HG02970 (cell line): ENCODE results near the gene TRAM2.
"Not testable (repeated sequence)": the region's sequence is repeated elsewhere in the genome, so short reads cannot be mapped to it uniquely, and the experiment has no call there.

Source experiments
- ATAC-seq: cut with Tn5 transposase; IDR thresholded peaks from one replicate; pipeline ENCODE4 v1.9.1; 2021; ENCODE audit warnings: mild to moderate bottlenecking, moderate library complexity, moderate number of reproducible peaks; ENCODE audit not compliant: unreplicated experiment, low FRiP score

Gene TRAM2

GRCh38 chr6:52497652-52498408, 79.0 kb downstream of the TRAM2 start:
- peak; percentile 83 for ATAC-seq

- ATAC-seq: no peak
These were observed 80.2 kb downstream of the TRAM2 start for GRCh38 chr6:52496631-52497030.

DNA sequence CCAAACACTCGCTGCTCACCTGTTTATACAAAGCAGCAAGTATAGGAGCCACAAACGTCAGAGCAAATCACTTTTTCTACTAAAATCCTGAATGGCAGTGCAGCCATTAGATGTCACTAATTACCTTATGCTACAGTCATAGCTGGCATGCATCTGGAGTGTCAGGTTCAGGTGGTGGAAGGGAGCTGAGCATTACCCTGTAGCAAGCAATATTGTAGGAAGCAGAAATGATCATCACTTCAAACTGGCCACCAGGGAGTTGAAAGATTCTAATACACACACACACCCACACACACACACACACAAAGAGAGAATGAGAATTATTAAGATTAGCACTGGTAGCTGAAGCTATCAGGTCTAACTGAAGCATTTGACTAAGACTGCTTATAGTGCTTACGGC, 80.9 kb downstream of the TRAM2 start:
- no peak for ATAC-seq

DNA sequence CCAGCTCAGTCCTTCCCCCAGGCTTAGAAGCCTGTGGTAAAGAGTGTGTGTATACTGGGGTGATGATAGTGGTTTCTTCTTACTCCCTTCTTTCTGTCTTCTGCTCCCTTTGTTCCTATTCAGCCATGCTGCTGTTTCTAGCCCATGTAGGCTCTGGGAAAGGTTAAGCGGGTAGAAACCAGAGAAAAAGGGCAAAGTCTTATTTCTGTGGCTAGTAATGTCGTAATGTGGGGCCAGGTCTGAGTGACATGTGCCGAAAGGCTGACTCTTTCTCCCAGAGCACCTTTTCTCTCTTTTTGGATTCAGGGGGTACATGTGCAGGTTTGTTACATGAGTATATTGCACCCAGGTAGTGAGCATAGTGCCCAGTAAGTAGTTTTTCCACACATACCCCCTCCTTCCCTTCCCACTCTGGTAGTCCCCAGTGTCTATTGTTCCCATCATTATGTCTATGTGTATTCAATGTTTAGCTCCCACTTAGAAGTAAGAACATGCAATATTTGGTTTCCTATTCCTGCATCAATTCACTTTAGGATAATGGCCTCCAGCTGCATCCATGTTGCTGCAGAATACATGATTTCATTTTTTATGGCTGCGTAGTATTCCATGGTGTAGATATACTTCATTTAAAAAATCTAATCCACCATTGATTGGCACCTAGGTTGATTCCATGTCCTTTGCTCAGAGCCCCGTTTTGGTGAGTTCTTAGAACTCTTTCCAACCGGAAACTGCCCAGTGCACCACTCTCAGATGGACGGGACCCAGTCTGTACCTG, 82.4 kb downstream of the TRAM2 start:
- ATAC-seq: no peak

GRCh38 chr6:52493669-52494068, 83.2 kb downstream of the TRAM2 start:
- ATAC-seq: no peak

DNA sequence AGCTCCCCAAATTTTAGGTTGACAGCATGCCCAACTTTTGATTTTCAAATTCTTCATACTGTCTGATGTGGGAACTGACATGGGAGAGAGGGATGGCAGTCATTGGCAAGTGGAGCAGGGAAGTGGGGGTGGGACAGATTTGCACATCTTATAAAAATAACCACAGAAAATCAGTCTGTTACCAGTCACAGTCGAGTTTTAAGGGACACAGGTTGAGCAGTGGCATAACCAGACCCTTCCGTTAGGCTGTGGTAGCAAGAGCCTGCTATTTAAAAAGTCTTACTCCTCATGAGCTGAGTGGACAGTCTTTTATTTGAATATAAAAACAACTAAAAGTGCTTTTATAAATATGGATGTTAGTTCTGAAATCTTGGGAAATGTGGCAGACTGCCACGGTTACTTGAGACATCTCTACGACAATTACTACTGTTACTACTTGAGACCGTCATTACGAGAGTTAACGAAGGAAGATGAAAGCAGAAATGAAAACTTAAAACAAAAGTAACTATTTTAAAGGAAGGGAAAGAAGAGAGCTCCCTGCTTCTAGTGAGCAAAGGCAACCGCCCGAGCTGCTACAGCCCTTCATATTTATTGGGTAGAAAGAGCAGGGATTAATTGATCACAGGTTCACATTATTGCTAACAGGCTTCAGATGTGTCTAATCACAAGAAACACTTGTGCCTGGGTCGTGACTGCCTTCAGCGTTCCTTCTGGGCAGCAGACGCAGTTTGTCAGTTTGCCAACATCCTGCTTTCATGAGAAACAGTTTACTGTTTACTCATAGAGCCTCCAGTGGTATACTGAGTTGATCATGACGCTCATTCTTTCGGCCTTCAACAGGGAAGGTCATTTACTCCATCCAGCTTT, 85.4 kb downstream of the TRAM2 start:
- no peak for ATAC-seq

GRCh38 chr6:52489881-52490280, 87.0 kb downstream of the TRAM2 start:
- no peak for ATAC-seq

GRCh38 chr6:52483671-52484003, 93.2 kb downstream of the TRAM2 start:
- ATAC-seq: no peak

- ATAC-seq: no peak
These were observed 93.8 kb downstream of the TRAM2 start for GRCh38 chr6:52482903-52483670.

DNA sequence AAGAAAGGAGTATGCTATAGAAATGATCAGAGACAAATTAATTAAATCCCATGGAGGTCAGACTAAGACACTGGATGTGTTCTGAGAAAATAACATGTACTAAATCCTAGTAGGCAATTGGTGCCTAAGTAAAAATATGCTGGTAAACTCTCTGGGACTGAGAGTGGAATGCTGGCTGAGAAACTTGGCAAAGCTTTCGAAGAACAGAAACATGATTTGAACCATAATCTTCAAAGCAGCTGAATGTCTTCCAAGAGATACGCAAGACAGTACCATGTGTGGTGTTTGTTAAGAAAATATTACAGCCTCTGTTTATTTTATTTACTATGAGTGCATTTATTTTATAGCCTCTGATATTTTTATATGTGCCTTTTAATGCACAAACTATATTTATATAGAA, 101.6 kb downstream of the TRAM2 start:
- no peak for ATAC-seq

DNA sequence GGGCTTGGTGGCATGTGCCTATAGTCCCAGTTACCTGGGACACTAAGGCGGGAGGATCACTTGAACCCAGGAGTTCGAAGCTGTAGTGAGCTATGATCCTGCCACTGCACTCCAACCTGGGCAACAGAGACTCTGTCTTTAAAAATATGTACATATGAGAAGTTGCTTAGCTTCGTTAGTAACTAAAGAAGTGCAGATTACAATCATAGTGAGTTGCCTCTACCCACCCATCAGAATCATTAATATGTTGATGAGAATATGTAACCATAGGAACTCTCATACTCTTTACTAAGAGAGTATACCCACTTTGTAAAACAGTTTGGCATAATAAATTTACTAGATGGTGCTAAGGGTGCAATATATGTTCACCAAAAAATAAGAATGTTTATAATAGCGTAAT, 102.7 kb downstream of the TRAM2 start:
- ATAC-seq: no peak

DNA sequence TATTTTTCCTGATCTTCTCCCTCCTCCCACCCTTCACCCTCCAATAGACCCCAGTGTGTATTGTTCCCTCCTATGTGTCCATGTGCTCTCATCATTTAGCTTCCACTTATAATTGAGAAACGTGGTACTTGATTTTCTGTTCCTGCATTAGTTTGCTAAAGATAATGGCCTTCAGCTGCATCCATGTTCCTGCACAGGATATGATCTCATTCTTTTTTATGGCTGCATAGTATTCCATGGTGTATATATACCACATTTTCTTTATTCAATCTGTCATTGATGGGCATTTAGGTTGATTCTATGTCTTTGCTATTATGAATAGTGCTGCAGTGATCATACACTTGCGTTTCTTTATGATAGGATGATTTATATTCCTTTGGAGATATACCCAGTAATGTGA, 115.7 kb downstream of the TRAM2 start:
- not testable (repeated sequence) for ATAC-seq

DNA sequence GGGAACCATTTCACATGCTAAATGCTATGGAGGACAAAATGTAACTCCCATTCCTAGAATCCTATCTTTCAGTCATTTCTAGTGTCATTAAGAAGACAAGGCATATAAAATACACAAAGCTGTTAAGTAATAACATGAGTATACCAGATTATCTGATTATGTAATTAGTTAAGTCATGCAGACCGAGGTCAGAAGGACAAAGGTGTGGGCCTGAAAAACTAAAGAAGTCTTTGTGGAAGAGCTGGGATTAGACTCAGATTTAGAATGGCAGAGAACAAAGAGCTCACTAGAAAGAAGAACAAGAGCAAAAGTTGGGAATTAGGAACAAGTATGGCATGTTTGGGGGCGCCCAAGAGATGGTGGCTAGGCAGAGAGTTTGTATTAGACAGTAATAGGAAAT, 119.8 kb downstream of the TRAM2 start:
- no peak for ATAC-seq

- ATAC-seq: no peak
These were observed 122.3 kb downstream of the TRAM2 start for GRCh38 chr6:52454556-52454955.
